Bone marrow (tissue), 2 donors: Measurements from ENCODE around the gene GFM1.

Source experiments
- DNase-seq, 2 donors: peaks; one replicate each; lab custom pipeline; 2025; lab: John Stamatoyannopoulos, UW

The GFM1 gene

DNA sequence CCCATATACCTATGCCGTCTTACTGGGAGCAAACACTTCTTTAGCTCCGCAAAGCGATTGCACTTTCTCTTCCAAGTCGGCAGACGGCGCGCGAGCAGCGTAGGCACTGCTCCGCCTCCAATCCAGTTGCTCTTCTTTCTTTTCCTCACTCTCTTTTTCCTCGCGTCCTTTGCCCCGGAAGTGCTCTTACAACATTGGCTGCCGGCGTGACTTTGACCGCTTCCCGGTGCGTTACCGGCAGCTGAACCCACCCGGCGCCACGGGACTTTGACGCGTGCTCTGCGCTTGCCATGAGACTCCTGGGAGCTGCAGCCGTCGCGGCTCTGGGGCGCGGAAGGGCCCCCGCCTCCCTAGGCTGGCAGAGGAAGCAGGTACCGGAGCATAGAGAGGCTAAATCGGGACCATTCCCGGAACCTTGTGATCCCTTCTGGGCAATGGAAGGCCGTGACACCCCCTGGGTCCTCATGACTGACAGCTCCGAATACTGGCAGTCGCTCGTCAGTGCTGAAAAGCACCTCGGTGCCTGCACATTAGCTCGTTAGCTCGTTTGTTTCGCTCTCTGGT is at the start of gene GFM1:
Gene GFM1, plus strand, starts transcription at position 183 of the 564 bp plus-strand sequence. Its CDS starts 108 bp downstream, at position 291.
- peak; percentile 73 to 97 for DNase-seq

- DNase-seq, result no peak
Measured at GRCh38 chr3:158600787-158601186, 43.5 kb upstream of the GFM1 start.

DNA sequence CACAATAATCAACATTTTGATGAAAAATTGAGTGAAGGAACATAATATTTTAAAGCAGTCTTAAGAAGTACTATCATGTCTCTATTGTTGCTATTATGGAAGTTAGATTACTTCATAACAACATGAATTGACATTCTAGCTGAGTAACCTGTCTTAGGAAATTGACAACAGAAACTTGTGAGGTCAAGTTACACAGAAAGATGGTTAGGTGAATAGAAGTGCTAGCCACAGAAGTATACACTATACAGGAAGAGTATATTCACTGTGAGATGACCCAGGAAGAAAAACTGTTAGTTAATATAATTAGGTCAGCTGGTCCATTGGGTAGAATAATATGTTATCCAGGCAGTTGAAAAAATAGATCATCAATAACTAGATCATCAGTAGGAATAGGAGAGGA is 42.1 kb upstream of the GFM1 start:
- no peak for DNase-seq

DNA sequence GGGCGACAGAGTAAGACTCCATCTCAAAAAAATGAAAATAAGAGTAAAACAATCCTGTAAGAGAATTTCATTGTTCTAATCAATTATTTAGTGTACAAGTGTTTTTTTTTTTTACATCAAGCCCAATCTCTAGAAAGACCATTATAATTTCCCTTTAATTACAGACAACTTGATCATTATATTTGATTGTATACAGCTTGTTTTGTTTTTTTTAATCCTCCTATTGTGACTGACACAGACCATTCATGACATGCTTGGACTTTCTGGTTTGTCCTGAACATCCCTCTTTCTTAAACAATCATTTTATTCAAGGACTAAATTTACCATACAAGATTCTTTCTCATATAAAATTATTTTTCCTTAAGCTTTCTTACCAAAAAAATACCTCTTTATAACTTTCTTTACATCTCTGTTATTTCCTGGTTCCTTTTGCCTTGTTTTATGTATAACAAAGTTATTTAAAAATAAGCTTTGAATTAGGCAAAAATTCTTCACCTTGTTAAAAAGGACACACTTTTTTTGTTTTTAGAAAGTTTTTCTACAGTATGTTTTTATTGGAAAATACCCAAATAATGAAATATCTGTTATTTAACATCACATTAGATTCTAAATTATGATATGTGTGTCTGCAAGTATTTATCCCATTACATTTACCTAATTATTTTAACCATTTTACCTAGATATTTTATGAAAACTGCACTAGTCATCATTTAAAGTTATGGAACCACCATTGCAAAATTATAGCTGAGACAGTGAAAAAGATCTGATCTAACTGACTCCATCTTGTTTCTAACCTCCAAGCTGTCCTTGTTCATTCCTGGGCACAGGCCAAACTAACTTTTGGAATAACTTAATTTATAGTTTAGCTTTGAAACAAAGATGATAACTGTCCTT is 26.1 kb upstream of the GFM1 start:
- DNase-seq, result no peak

GRCh38 chr3:158625881-158626280 is 18.4 kb upstream of the GFM1 start:
- DNase-seq, result no peak

GRCh38 chr3:158631981-158632380 is 12.3 kb upstream of the GFM1 start:
- DNase-seq, result no peak

- no peak for DNase-seq
Measured at GRCh38 chr3:158640646-158641045, 3.7 kb upstream of the GFM1 start.

DNA sequence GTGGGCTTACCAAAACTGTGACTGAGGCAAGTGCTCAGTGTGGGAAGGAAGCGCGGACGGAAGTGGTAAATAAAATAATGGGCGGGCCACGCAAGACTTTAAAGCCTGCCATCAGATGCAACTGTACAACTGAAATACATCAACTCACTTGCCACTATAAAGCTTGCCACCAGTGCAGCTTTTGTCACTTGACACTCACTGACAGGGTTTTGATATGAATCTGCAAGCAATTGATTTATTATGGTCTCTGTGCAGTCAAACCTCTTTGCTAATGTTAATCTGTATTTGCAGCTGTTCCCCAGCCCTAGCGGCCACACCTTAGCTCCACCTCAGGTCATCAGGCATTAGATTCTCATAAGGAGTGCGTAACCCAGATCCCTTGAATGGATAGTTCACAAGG is 2.3 kb upstream of the GFM1 start:
- no peak for DNase-seq

DNA sequence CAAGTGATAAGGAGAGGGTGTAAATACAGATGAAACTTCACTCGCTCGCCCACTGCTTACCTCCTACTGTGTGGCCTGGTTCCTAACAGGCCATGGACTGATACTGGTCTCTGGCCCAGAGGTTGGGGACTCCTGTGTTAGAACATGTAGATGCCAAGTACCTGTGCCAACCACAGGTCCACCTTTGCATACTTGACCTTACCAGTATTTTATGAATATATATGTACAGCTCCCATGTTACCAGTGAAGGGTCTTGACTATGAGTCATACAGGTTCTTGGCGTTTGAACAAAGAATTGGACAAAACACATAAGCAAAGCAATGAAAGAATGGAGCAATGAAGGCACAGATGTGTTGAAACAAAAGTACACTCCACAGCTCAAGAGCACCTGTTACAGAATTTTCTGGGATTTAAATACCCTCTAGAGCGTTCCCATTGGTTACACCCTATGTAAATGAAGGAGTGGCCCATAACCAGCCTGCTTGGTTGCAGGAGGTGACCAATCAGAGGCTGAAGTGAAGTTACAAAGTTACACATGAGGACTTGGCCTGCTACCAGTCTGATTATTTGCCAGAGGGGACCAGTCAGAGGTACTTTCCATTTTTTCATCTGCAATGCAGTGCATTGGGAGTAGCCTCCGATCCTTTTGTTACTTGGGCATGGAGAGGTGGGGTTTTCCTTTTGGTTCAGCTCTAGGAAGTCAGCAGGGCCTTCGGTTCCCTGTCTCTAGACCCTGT is 1.7 kb upstream of the GFM1 start:
- no peak for DNase-seq

- no peak for DNase-seq
Measured at GRCh38 chr3:158649791-158650190, 5.5 kb downstream of the GFM1 start.

GRCh38 chr3:158651192-158651591 is 6.9 kb downstream of the GFM1 start:
- DNase-seq, result no peak

DNA sequence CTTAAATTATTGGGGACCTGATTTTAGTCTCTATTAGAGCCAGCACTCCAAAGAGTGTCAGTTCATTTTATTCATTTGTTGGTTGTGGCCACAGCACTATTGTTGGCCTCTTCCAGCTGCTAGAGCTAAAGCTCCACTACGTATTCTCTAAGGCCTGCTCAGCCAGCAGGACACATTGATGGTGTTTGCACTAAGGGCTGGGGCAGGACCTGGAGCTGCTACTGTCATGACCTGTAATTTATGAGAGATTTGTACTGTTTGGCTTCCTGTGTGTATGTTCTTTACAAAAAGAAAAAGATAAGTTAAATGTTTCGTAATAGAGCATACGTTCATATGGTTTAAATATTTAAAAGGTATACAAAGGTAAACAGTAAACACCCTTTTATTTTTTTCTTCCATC is 8.1 kb downstream of the GFM1 start:
- DNase-seq, result no peak

DNA sequence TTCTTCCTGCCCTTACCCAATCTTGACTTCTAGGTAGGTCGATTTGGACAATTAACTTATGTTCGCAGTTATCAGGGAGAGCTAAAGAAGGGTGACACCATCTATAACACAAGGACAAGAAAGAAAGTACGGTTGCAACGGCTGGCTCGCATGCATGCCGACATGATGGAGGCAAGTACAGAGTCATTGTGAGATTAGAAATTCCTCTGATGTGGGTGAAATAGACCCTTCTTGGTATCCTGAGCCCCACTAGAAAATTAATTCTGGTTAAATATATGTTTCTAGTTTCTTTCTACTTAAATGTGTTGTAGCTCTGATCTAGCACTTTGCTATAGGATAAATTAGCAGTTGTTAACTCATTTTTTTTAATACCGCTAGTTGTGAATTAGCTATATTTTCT is 14.6 kb downstream of the GFM1 start:
- no peak for DNase-seq

DNA sequence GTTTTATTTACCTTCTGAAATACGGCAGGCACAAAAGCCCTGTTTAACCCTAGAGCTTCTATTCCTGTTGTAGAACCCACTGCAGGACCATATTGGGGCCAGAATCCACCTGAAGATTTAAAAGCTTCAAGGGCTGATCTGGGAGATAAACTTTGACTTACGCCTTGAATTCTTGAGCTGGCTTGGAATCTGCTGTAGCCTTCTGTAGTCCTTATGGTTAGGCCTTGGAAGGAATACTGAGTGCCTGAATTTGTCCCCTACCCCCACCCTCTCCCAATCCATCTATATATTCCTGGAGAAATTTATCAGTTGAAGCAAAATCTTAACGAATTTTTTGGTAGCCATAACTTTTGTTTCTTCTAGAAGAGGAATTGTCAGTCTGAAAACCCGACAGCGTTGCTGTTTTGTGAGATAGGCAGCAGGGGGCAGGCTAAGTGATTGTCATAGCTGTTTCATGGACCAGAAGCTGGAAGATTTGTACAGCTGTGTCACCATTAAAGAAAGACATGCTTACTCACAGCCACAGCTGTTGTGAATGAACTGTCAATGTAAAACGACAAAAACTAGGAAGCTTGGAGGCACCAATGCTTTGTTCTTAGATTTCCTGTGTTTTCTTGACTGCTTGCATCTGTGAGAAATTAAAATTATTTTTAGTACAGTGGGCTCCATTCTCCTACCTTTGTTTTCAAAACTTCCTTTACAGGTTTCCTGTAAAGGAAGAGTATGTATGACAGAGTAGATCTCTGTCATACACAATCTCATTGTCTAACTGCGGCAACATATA is 15.3 kb downstream of the GFM1 start:
- peak in 1 of 2 donors; percentile 81 for DNase-seq

DNA sequence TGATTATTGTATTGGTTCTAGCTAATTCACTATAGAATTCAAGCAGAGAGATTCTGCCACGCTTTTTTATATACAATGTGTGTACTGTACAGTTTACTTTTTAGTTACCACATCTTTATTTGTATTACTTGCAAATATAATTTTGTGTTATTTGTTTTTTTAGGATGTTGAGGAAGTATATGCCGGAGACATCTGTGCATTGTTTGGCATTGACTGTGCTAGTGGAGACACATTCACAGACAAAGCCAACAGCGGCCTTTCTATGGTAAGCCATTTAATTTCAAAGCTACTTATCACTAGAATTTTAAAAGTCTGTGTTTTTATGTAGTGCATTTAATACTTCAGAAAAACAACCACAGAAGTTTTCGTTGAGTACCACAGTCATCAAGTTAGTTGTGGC is 16.4 kb downstream of the GFM1 start:
- no peak for DNase-seq

GRCh38 chr3:158663246-158663645 is 18.9 kb downstream of the GFM1 start:
- no peak for DNase-seq

- no peak for DNase-seq
Measured at GRCh38 chr3:158663832-158664231, 19.5 kb downstream of the GFM1 start.

DNA sequence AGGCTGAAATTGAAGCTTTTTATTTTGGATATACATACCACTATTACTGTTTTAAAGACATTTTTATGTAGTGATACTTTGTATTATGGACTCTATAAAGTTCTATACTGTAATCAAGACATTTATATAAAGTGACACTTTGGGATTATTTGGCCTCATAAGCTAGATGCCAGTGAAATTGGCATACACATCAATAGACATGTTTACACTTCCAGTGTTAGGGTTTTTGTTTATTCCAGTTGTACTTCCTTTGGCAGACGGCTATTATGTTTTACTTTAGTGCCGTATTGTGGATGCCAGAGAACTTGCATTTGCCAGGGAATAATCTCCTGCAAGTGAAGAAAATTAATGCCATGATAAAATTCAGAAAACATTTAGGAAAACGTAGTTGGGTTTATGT is 22.1 kb downstream of the GFM1 start:
- no peak for DNase-seq

- no peak for DNase-seq
Measured at GRCh38 chr3:158668506-158668905, 24.2 kb downstream of the GFM1 start.

DNA sequence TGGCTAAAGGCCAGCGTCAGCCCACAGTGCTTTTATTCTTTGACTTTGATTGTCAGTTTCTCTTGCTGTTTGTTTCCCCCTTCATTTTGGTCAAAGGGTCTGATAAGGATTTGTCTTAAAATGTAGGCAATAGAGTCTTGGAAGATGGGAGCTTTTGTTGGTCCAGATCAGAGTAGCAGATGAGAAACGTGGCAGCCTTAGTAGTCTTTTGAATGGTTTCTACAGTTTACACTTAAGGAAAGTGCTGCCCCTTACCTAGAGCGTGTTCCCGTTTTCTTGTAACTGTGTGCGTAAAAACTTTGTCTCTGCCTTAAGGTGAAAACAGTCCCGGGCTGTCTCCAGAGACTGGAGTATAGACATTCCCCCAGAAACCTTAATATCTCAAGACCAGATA is 27.5 kb downstream of the GFM1 start:
- no peak for DNase-seq

DNA sequence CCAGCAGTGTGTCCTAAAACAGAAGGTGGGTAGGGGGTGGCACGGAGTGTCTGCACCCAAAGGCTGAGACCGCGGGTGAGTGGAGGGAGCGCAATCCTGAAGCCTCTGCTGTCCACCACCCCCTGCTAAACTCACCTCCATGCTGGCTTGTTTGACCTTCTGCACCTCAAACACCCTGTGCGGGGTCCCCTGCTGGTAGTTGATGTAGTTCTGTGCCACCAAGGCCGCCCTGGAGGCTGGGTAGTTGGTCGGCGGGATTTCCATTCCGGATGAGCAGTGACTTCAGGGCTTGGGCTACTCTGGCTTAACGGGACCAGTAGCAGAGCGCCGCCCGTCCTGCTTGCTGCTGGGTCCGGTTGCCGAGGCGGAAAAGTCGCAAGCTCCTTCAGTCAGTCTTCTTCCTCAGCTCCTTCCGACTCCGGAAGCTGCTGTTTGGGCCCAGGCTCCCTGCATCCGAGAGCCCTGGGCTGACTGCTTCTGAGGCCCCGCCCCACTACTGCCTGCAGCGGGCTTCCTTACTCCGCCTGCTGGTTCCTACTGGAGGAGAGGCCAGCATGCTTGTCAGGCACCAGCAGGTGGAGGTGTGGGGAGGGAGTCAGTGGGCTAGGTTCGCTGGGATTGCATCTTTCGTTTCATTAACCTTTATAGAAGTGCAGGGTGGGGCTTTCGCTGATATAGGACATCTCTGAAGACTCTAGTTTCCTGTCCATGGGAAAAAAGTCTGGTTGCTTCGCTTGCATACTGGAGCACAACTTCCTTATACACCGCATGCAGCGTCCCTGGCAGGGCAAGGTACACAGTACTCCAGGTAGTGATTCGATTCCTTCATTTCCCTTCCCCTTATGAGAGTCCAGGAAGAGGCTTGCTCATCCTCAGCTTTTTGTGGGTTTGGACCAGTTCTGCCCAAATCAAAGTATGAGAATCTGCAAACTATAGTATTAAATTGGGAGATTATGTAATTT is 28.2 kb downstream of the GFM1 start, which contains the start of gene LXN:
Gene LXN, minus strand, starts transcription at position 434 of the 962 bp plus-strand sequence. Its CDS starts 170 bp downstream, at position 264.
- DNase-seq, result peak; percentile 68 to 74
